GM18861 (cell line): ENCODE measurements around the gene ADD3.
"Not testable (repeated sequence)": the region's sequence is repeated elsewhere in the genome, so short reads cannot be mapped to it uniquely, and the experiment has no call there.

Experiments
- ATAC-seq: cut with Tn5 transposase; IDR thresholded peaks from one replicate; pipeline ENCODE4 v1.9.1; 2021; ENCODE audit not compliant: unreplicated experiment

ADD3 gene

DNA sequence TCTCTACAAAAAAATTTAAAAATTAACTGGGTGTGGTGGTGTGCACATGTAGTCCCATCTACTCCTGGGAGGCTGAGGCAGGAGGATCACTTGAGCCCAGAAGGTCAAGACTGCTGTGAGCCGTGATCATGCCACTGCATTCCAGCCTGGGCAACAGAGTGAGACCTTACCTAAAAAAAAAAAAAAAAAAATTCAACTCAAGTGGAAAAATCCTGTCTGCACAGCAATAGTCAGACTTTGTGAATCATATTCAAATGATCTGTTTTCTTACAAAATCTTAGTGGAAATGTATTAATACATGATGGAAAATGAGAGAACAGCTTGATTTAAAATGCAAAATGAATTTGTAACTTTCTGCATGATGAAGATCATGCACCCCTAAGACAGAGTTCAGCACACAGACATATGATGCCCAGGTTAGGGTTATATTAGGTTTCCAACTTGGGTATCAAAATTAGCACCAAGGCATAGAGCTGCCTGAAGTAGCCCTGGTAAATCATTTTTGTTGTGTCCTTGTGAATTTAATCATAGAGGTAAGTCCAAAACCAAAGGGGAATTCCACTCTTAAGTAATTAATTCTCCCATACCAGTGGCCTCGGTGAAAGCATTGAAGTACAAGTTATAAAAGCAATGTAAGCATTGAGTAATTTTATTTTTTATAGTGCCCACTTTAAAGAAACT lies 93.8 kb downstream of the ADD3 start:
- no peak for ATAC-seq

DNA sequence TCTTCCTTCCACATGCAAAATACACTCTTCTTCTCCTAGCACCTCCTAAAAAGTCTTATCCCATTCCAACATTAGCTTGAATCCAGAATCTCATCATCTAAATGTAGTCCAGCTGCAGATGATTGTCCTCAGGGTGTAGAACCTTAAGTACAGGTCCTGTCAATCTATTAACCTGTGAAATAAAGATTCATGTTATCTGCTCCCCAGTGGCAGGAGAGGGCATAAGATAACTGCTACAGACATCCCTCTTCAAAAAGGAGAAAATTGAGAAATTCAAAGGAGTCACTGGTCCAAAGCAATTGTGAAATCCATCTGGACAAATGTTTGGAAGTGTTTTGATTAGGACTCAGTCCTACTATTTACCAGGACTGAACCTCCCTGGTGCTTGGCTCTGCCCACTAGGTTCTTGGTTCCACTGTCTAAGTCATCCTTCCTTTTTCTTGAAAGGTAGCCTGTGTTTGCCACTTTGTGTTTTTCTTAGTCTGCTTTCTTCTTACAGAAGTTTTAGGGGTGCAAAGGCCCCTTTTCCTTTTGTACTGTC lies 96.2 kb downstream of the ADD3 start:
- no peak for ATAC-seq

DNA sequence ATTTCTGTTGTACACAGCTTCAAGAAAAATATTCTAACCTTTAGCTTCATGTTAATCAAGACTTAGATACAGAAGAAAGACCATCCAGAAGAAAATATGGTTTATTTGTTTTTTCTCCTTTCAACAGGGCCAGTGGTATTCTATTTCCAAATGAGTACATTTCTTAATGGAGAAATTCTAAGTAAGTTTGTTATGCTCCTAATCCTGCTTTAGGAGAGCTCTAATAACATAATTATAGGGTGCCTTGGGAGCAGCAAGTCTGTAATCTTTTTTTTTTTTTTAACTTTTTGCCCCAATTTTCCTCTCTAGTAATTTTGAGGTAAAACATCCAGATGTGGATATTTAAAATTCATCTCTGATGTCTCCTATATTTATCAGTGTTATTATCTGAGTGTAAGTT lies 98.1 kb downstream of the ADD3 start:
- ATAC-seq: no peak

DNA sequence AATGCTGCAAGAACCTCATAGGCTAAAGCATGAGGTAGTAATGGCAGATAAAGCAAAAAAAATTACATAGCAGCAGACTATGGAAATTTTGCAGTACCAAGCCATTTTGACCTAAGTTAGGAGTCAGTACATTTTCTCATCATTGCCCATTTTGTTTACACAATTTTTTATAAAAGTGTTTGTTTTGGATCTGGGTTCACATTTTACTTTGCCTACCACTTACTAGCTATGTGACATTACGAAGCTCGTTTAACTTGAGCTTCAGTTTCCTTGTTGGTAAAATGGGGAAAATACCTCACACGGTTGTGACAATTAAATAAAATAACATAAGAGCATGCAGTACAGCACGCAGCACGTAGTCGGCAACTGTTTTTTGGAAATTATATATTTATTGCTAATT lies 99.6 kb downstream of the ADD3 start:
- no peak for ATAC-seq

DNA sequence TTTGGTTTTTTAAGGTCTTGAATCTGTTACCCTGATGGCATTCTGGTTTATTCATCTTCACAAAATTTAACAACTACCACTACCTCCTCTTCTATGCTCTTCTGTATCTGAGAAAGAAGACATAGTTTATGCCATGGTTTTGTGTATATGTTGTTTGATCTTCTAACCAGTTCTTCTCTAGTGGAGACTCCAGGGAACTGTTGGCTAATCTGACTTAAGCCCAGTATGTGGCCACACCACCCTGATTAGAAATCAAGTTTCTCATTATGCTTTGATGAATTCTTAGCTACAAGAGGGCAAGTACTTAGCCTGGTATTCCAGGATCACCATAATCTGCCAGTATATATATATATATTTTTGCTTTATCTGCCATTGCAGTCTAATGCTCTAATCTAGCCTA lies 100.1 kb downstream of the ADD3 start:
- no peak for ATAC-seq

DNA sequence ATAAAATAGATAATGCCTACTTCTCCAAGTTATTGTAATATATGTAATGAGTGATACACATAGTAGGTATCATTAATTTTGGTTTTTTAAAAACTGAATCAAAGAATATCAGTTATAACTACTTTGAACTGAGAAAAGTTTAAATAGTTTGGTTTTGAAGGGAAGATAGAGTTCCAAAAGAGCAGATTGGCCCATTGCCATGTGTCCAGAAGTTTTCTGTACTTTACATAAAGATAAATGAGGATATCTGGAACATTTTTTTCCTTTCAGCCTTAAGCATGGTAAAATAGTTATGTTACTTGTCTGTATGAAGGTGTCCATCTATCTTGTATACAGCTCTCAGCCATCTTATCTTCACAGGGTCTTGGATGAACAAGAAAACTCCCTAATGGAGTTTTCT lies 101.7 kb downstream of the ADD3 start:
- no peak for ATAC-seq

DNA sequence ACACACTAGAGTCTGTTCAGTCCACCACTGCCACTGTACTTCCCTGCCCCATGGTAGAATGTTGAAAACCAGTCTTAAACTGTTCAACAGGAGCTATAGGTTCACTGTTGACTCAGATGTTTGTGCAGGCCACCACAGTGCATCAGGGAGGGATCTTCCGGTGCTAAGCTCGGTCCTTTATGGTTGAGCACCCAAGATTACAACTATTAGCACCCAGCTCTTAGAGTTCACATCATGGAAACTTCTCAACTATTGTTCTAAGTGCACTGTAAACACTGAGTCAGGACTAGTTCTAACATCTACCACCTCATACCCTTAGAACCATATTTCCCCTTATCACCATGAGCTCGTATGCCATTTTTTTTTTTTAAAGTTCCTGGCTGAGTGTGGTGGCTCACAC lies 102.6 kb downstream of the ADD3 start:
- ATAC-seq: no peak

DNA sequence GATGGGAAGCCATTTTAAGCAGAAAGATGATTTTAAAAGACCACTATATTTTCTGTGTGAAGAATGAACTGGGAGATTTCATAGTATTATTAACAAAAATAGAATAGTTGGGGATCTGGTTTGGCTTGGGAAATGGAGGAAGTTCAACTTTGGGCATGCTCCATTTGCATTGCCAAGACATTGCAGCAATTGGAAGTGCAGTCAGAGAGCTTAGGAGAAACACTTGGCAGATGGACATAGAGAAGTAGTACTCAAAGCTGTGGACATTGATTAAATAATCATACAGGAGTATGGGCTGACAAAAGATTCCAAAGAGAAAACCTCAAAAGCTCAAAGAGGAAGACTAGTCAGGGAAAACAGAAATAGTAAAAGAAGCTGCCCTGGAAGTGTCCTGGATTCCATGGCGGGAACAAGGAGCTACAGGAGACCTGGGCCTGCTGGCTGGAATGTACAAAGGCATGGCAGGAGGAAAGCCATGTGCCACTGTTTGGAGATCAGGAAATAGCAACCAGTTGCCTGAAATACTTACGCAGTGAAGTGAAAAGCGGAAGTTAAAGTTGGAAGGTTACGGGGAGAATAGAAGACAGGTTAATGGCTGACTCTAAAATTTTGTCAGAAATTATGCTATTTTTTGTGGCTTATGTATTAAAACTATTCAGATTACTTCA lies 106.0 kb downstream of the ADD3 start:
- no peak for ATAC-seq

DNA sequence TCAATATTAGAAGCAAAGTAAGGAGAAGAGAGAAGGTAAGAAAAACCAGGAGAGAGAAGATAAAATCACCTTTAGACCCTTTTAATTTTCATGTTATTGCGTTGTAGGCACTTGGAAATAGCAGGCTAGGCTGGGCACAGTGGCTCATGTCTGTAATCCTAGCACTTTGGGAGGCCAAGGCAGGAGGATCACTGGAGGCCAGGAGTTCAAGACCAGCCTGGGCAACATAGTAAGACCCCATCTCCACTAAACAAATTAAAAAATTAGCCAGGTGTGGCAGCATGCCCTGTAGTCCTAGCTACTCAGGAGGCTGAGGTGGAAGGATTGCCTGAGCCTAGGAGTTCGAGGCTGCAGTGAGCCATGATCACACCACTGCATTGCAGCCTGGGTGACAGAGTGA lies 106.9 kb downstream of the ADD3 start:
- ATAC-seq: not testable (repeated sequence)

DNA sequence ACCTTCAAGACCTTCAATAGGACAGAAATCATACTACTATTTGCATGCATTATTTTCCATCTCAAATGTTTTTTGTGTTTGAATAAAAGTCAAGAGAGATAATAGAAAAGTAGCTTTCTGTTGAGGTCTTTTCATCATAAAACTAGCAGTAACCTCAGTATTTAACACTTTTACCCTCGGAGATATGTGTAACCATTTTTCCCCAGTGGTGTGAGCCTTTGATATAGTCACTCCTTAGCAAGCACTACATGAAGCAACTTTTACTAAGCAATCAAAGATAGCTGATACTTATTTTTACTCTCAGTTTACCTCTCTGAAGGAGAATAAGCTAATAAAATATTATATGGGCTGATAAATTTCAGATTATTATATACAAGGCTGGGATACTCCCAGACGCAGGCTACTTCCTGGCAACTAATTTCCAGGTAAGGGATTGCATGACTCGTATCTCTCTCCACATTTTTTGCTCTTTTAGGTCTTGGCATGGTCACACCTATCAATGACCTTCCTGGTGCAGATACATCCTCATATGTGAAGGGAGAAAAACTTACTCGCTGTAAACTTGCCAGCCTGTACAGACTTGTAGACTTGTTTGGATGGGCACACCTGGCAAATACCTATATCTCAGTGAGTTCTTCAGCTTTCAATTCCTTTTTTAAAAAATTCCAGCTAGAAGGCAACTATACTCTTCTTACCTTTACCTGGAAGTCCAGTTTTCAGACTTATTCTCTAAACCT lies 108.2 kb downstream of the ADD3 start:
- no peak for ATAC-seq

DNA sequence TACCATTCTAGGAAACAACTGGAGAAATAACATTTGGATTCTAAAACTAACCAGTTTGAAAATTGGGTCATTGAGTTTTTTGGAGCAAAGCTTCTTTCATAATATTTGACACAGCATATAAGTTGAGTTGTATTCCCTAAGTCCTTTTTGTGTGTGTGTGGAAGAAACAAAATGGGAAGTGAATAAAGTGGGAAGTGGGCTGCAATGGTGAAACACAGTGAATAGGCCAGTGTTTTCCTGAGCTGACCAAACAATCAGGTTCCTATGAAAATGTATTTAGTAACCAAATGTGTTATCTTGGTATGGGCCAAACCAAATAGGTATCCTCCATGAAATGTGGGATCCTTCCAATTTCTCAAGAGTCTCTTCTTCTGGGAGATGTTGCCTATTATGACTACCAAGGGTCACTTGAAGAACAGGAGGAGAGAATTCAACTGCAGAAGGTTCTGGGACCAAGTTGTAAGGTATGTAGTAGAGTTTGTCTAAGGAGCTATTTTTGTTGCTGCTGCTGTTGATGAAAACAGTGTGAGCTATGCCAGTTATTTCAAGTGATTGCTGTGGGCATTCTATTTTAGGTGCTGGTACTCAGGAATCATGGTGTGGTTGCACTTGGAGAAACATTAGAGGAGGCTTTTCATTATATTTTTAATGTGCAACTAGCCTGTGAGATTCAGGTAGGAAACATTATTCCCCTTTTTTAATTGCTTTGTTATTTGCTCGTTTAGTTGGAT lies 111.3 kb downstream of the ADD3 start:
- no peak for ATAC-seq

DNA sequence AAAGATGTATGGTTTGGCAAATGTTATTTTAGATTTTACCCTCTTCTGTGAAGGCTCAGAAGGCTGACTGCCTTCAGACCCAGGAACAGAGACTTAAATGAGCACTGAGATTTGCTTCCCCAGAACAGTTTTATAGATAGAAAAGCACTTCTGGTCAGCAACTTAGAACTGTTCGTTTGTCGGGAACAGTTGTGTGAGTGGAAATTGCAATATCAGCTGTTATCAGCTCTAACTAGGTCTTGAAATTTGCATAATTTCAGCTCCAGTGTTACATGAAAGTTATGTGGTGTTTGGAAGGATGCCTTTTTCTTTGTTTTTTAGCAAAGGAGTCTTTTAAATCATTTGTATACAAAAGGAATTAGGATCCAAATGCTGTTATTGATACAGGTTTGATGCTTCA lies 115.8 kb downstream of the ADD3 start:
- no peak for ATAC-seq

DNA sequence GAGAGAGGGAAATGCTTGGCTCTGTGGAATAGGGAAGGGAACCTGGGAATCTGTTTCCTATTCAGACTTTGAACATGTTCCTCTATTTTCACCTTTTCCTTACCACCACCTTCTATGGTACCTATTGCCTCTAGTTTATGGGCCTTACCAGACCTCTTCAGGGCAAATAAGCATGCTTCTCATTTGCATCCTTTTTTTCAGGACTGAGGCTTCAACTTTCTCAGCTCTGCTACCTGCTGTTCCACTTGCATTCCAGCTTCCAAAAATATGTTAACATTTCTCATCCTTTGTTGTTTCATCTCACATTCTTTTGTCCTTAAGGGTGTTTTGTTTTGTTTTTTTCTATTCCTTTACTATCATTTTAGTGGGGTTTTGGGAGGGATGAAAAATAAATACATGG lies 121.7 kb downstream of the ADD3 start:
- ATAC-seq: no peak

DNA sequence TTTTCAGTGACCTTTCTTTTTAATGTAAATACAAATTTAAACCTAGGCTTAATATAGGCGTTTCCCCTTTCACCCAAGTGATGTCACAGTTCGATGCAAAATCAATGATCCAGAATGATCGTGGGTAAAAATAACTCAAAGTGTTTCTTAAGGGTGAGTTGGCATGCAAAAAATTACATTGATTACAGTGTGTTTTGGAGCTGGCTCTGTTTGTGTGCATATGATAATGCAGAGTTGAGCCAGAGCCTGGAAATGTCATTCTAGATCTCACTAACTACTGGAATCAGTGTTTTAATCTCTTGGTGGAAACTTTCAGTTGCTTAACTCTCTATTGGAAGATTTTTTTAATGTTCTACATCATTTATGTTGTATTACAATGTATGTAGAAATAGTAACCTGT lies 127.1 kb downstream of the ADD3 start:
- ATAC-seq: no peak

DNA sequence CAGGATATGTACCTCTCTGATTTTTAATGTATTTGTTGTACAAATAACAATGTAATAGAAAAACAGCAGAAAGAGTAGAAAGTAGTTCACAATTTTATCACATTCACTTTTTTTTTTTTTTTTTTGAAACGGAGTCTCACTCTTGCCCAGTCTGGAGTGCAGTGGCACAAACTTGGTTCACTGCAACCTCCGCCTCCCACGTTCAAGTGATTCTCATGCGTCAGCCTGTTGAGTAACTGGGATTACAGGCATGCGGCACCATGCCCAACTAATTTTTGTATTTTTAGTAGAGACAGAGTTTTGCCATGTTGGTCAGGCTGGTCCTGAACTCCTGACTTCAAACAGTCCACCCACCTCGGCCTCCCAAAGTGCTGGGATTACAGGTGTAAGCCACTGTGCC lies 128.1 kb downstream of the ADD3 start:
- not testable (repeated sequence) for ATAC-seq

DNA sequence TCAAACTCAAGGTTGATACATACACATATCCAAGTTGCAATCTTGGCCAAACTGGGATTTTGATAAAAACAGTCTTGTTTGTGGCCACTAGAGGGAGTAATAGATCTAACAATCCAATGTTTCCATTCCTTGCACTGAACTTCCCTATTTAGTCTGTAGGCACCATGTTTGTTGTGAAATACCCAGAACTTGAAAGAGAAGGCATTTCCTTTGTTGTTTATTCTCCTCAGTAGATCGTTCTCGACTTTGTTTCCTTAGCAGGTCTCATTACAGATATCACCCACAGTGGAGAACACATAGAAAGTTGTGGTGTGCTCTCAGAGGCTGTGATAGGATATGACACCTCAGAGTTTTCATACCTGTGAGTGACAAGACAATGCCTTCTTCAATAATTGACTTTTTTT lies 129.4 kb downstream of the ADD3 start:
- ATAC-seq: peak; percentile 53

DNA sequence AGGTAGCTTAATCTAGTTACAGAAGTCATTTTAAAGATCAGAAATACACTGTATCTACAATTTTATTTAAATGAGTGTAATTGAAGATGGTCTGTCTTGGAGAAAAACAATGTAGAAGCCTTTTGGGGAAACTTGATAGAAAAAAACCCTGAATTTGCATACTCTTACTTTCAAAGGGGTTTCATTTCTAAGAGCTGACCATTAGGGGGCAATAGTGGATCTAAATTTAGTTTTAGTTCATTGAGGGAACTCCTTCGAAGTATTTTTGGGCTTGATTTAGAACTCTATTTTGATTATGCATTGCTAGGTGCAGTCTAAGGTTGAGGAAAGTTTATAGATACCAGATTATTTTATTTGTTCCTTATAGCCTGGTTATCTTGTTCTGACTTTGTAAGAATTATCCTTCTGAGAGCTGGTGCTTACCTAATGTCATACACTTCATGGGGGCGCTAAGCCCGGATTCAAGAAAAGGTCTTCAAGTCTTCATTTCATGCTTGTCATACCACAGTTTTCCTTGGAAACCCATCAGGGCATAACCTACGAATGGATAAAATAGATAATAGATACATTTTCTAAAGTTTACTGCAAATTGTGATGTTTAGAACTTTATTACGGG lies 130.5 kb downstream of the ADD3 start:
- ATAC-seq: peak; percentile 64

DNA sequence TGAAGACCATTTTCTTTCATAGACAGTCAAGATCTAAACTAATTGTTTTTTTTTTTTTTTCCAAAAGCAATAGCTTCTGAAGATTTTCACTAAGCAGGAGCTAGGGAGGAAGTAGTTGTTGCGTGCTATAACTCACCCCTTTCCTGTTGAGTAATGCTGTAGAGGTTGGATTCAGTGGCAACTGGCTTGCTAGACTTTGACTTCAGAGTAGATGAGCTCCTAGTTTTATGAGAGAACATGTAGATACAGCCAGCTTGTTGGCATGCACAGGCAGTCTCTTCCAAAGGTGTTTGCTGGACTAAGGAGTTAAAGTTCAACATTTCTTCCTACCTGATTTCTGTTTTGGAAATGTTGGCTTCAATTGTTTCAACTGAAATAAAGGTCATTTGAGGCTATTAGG lies 133.4 kb downstream of the ADD3 start:
- ATAC-seq: no peak

DNA sequence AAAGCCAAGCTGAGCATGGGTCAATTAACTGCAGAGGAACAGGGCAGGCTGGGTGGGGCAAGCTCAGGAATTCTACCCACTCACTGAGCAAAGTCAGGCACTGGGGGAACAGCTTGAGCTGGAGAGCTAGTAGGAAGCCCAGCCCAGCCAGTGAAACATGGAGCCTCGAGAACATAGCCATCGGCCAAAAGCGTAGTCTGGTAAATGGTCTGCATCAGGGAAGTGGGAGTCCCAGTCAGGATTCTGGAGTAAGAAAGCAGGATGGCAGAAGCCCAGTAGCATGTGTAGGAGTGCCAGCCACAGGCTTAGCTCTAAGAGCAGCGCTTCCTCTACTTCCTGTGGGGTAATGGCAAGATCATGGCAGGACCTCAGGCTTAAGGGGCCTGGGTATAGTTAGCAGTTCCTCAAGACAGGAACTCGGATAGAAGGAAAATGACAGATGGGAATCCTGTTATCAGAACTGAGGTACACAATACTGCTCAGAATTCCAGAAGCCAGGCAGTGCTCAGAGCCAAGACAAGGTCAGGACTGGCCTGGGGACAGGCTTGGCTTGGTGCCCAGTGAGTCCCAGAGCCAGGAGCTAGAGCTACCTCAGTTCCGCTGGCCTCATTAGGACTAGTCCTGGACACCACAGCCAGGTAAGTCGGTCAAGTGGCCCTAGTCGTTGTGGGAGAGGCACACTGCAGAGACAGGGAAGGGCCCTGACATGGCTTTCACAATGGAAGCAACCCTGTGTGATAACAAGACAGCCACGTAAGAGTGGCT lies 134.3 kb downstream of the ADD3 start:
- no peak for ATAC-seq

DNA sequence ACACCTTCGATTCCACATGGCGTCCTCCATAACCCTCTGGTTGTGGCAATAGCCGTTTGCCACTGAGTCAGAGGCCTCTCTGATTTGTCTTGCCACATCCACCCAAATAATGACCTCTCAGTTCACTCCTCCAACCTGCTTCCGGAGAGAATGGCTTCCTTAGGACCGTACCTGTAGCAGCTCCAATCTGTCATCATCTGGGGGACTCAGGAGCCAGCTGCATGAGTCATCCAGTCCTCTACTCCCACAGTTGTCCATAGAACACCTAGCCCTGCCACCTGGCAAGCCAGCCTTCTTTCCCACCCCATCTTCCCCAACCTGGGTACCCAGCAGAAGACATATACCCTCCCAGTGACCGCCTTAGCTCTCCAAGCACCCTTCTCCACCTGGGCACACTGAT lies 135.2 kb downstream of the ADD3 start:
- ATAC-seq: no peak
